Neural progenitor cell (in vitro differentiated cells): Measurements from ENCODE around the gene AMT. TPM values are rescaled to one million over a fixed set of nuclear protein-coding genes. Genes with fewer than 3 reads are reported as not detected.

Source experiments
- DNase-seq: peaks from one replicate; pipeline ENCODE4 v3.0.0-alpha.2; 2016; ENCODE audit warnings: low spot score
- H2AFZ ChIP-seq: fragments of 200-600 bp; sonication (generic); replicated peaks from 2 replicates; pipeline ENCODE4 v1.6.1; 2016; ENCODE audit warnings: antibody characterized with exemption
- H3F3A ChIP-seq: fragments of 200-600 bp; sonication (generic); 2 replicates; pipeline ENCODE4 v1.6.1; 2016; ENCODE audit warnings: antibody characterized with exemption, low read depth
- H3K27ac ChIP-seq: fragments of 200-600 bp; sonication (generic); 2 replicates; pipeline ENCODE4 v1.5.1; 2016; ENCODE audit warnings: mild to moderate bottlenecking
- H3K27me3 ChIP-seq: fragments of 200-600 bp; sonication (generic); 2 replicates; pipeline ENCODE4 v1.6.1; 2016; ENCODE audit warnings: mild to moderate bottlenecking, moderate library complexity
- H3K36me3 ChIP-seq: fragments of 200-600 bp; sonication (generic); 2 replicates; pipeline ENCODE4 v1.5.1; 2016
- H3K4me1 ChIP-seq: fragments of 200-600 bp; sonication (generic); 2 replicates; pipeline ENCODE4 v1.6.1; 2016; ENCODE audit warnings: mixed run types
- H3K4me2 ChIP-seq: fragments of 200-600 bp; sonication (generic); 2 replicates; pipeline ENCODE4 v1.6.1; 2016
- H3K4me3 ChIP-seq: fragments of 200-600 bp; sonication (generic); 2 replicates; pipeline ENCODE4 v1.5.1; 2016
- H3K79me2 ChIP-seq: fragments of 200-600 bp; sonication (generic); 2 replicates; pipeline ENCODE4 v1.6.1; 2016; ENCODE audit warnings: low read depth
- H3K9ac ChIP-seq: fragments of 200-600 bp; sonication (generic); 2 replicates; pipeline ENCODE4 v1.6.1; 2016
- H3K9me3 ChIP-seq: fragments of 200-600 bp; sonication (generic); 2 replicates; pipeline ENCODE4 v1.5.1; 2016; ENCODE audit warnings: low read depth
- H4K20me1 ChIP-seq: fragments of 200-600 bp; sonication (generic); 2 replicates; pipeline ENCODE4 v1.6.1; 2016; ENCODE audit warnings: low read depth
- H3K27ac Mint-ChIP-seq: 3 replicates; pipeline ENCODE4 v1.8.0; 2021; ENCODE audit warnings: mixed read lengths
- H3K27me3 Mint-ChIP-seq: 2 replicates; pipeline ENCODE4 v1.8.0; 2022; ENCODE audit warnings: low read depth, mild to moderate bottlenecking, inconsistent platforms, moderate library complexity, mixed read lengths; ENCODE audit not compliant: insufficient read depth
- H3K36me3 Mint-ChIP-seq: 3 replicates; pipeline ENCODE4 v1.8.0; 2021; ENCODE audit warnings: mixed read lengths
- H3K4me1 Mint-ChIP-seq: 3 replicates; pipeline ENCODE4 v1.8.0; 2021; ENCODE audit warnings: mixed read lengths
- H3K4me3 Mint-ChIP-seq: 3 replicates; pipeline ENCODE4 v1.8.0; 2021; ENCODE audit warnings: mild to moderate bottlenecking, moderate library complexity, mixed read lengths
- H3K9me3 Mint-ChIP-seq: 3 replicates; pipeline ENCODE4 v1.8.0; 2020; ENCODE audit warnings: mixed read lengths
- EZH2 ChIP-seq: fragments of 200-600 bp; sonication (generic); IDR thresholded peaks from 2 replicates; pipeline ENCODE4 v1.6.1; 2017; ENCODE audit warnings: antibody characterized with exemption, mild to moderate bottlenecking, moderate library complexity
- EZH2phosphoT487 ChIP-seq: fragments of 200-600 bp; sonication (generic); IDR thresholded peaks from 2 replicates; pipeline ENCODE4 v1.6.1; 2017; ENCODE audit warnings: antibody characterized with exemption
- total RNA-seq: library from RNA; depleted of rRNA; stranded (reverse); fragments of >200 nt; gene quantifications from 2 replicates; pipeline ENCODE4 v1.2.3, GENCODE V29; 2015; ENCODE audit warnings: low replicate concordance
- TF ChIP-seq, protein P1 (sequence below): fragments of 200-600 bp; sonication (generic); IDR thresholded peaks from 2 replicates; pipeline ENCODE4 v1.5.1; 2017; ENCODE audit warnings: antibody characterized with exemption, mild to moderate bottlenecking

The AMT gene
- total RNA-seq, 1 donor from 2014 or later: 35.4 TPM

- Mint-ChIP-seq H3K27ac (no peak overlapping the region), H3K36me3 (peaks cover 23% of the 10 kb centered on the region), H3K9me3 (no peaks in the 10 kb centered on the region), H3K4me3 (no peak overlapping the region), H3K27me3 (peaks cover 6% of the 10 kb centered on the region), H3K4me1 (peaks cover 25% of the 10 kb centered on the region)
- Histone ChIP-seq H3K79me2 (peaks cover 100% of the 10 kb centered on the region), H3K4me2 (no peak overlapping the region), H3K9me3 (no peaks in the 10 kb centered on the region), H4K20me1 (peaks cover 87% of the 10 kb centered on the region), H2AFZ (no peak overlapping the region), H3F3A (peaks cover 6% of the 10 kb centered on the region), H3K27ac (no peak overlapping the region), H3K27me3 (no peaks in the 10 kb centered on the region), H3K4me1 (no peaks in the 10 kb centered on the region), H3K4me3 (no peak overlapping the region), H3K36me3 (no peaks in the 10 kb centered on the region), H3K9ac (no peak overlapping the region)
- no peak for TF ChIP-seq EZH2phosphoT487
- TF ChIP-seq, protein P1, sequence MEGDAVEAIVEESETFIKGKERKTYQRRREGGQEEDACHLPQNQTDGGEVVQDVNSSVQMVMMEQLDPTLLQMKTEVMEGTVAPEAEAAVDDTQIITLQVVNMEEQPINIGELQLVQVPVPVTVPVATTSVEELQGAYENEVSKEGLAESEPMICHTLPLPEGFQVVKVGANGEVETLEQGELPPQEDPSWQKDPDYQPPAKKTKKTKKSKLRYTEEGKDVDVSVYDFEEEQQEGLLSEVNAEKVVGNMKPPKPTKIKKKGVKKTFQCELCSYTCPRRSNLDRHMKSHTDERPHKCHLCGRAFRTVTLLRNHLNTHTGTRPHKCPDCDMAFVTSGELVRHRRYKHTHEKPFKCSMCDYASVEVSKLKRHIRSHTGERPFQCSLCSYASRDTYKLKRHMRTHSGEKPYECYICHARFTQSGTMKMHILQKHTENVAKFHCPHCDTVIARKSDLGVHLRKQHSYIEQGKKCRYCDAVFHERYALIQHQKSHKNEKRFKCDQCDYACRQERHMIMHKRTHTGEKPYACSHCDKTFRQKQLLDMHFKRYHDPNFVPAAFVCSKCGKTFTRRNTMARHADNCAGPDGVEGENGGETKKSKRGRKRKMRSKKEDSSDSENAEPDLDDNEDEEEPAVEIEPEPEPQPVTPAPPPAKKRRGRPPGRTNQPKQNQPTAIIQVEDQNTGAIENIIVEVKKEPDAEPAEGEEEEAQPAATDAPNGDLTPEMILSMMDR: no peak
- TF ChIP-seq EZH2: no peak
- no peak for DNase-seq
These were observed 18.4 kb downstream of the AMT start for GRCh38 chr3:49403891-49404290.

GRCh38 chr3:49401766-49402165 is 20.5 kb downstream of the AMT start:
- H3K27ac Mint-ChIP-seq: no peak overlapping the region
- H3K4me3 Mint-ChIP-seq: no peak overlapping the region
- H3K79me2 ChIP-seq: peaks cover 100% of the 10 kb centered on the region
- H3K4me3 ChIP-seq: no peak overlapping the region
- no peaks in the 10 kb centered on the region for H3K36me3 ChIP-seq
- DNase-seq: no peak
- H3K36me3 Mint-ChIP-seq: peaks cover 26% of the 10 kb centered on the region
- no peak overlapping the region for H3K4me2 ChIP-seq
- no peaks in the 10 kb centered on the region for H3K9me3 ChIP-seq
- no peak overlapping the region for H3K9ac ChIP-seq
- peaks cover 6% of the 10 kb centered on the region for H3K27me3 Mint-ChIP-seq
- H3K4me1 ChIP-seq: no peaks in the 10 kb centered on the region
- H3K27me3 ChIP-seq: no peaks in the 10 kb centered on the region
- peaks cover 6% of the 10 kb centered on the region for H3F3A ChIP-seq
- no peak overlapping the region for H2AFZ ChIP-seq
- H3K9me3 Mint-ChIP-seq: no peaks in the 10 kb centered on the region
- no peak overlapping the region for H3K27ac ChIP-seq
- H3K4me1 Mint-ChIP-seq: peaks cover 20% of the 10 kb centered on the region
- TF ChIP-seq EZH2phosphoT487: no peak
- no peak for TF ChIP-seq EZH2
- TF ChIP-seq, protein P1: no peak
- peaks cover 83% of the 10 kb centered on the region for H4K20me1 ChIP-seq

DNA sequence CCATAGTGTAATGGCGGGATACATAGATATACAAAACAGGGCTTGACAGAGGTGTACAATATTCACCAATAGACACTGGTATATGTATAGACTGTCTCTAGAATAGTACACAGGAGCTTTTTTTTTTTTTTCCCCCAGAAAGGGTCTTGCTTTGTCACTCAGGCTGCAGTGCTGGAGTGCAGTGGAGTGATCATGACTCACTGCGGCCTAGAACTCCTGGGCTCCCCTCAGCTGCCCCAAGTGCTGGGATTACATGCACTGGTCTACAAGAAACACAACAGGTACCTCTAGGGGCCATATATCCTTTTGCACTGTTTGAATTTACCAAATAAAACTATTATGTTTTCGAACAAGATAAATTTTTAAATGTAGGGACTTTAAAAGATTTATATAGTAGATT is 22.8 kb downstream of the AMT start:
- TF ChIP-seq EZH2phosphoT487: no peak
- TF ChIP-seq EZH2: no peak
- TF ChIP-seq, protein P1: no peak
- H4K20me1 ChIP-seq: peaks cover 82% of the 10 kb centered on the region

More for the DNA sequence above, 22.8 kb downstream of the AMT start:
- Histone ChIP-seq H3K9ac (no peak overlapping the region), H3K36me3 (no peaks in the 10 kb centered on the region), H3K4me3 (no peak overlapping the region), H3K4me1 (no peaks in the 10 kb centered on the region), H3K4me2 (no peak overlapping the region), H3K79me2 (peaks cover 100% of the 10 kb centered on the region), H3F3A (peaks cover 6% of the 10 kb centered on the region), H2AFZ (no peak overlapping the region), H3K27ac (no peak overlapping the region), H3K9me3 (no peaks in the 10 kb centered on the region), H3K27me3 (no peaks in the 10 kb centered on the region)
- Mint-ChIP-seq H3K27ac (no peak overlapping the region), H3K9me3 (peaks cover 3% of the 10 kb centered on the region), H3K27me3 (peaks cover 2% of the 10 kb centered on the region), H3K4me1 (peaks cover 14% of the 10 kb centered on the region), H3K36me3 (peaks cover 38% of the 10 kb centered on the region), H3K4me3 (no peak overlapping the region)
- DNase-seq: no peak
